IPS DF 19.7 (cell line): ENCODE measurements around the gene PITPNC1.
"Not testable (repeated sequence)": the region's sequence is repeated elsewhere in the genome, so short reads cannot be mapped to it uniquely, and the experiment has no call there.

ENCODE experiments used
- DNase-seq: peaks from one replicate; pipeline ENCODE4 v3.0.0-alpha.2; 2013; ENCODE audit warnings: low read depth, low spot score

The PITPNC1 gene

GRCh38 chr17:67401106-67401505 is 24.0 kb downstream of the PITPNC1 start:
- no peak for DNase-seq

DNA sequence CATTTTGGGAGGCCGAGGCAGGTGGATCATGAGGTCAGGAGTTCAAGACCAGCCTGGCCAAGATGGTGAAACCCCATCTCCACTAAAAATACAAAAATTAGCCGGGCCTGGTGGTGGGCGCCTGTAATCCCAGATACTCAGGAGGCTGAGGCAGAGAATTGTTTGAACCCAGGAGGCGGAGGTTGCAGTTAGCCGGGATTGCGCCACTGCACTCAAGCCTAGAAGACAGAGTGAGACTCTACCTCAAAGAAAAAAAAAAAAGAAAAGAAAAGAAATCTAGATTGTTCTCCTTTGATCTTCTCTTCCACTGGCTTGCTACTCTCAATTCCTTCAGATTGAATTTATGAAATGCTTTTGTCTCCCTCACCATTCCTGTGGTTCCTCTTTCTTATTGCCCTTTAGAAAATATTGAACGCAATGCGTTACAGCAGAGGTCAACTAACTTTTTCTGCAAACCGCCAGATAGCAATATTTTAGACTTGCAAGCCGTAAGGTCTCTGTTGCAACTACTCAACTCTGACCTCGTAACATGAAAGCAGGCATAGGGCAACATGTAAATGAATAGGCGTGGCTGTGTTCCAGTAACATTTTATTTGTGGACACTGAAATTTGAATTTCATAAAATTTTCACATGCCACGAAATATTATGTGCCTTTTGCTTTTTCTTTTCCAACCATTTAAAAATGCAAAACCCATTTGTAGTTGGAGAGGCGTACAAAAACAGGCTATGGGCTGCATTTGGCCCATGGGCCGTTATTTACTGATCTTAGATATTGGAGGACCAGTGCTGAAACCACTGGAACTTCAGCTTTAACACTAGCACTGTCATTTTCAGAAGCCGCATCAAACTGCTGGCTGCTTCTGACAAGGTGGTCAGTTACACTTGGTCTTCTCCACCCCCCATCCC is 24.8 kb downstream of the PITPNC1 start:
- DNase-seq = no peak

DNA sequence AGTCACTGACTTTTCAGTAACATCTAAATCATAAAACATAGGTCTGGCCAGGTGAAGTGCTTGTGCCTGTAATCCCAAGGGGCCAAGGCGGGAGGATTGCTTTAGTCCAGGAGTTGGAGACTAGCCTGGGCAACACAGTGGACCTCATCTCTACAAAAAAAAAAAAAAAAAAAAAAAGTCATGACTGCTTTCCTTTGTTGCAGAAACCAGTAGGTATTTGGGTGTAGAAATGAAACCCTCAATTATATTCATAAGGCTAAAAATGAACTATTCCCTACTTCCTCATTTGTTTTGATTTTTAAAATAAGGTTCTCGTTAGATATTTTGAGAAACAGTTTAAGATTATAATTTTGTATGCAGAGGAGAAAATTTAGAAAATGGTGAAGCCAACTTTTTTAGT is 26.0 kb downstream of the PITPNC1 start:
- no peak for DNase-seq

- DNase-seq = no peak
Measured at GRCh38 chr17:67403483-67403882, 26.4 kb downstream of the PITPNC1 start.

DNA sequence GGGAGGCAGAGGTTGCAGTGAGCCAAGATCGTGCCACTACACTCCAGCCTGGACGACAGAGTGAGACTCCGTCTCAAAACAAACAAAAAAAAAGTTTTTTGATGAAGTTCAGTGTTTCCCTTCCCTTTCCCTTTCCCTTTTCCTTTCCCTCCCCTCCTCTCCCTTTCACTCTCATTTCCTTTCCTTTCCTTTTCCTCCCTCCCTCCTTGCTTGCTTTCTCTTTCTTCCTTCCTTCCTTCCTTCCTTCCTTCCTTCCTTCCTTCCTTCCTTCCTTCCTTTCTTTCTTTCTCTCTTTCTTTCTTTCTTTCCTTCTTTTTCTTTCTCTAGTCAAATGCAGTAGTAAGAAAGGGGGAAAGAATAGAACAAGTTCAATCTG is 31.4 kb downstream of the PITPNC1 start:
- not testable (repeated sequence) for DNase-seq

DNA sequence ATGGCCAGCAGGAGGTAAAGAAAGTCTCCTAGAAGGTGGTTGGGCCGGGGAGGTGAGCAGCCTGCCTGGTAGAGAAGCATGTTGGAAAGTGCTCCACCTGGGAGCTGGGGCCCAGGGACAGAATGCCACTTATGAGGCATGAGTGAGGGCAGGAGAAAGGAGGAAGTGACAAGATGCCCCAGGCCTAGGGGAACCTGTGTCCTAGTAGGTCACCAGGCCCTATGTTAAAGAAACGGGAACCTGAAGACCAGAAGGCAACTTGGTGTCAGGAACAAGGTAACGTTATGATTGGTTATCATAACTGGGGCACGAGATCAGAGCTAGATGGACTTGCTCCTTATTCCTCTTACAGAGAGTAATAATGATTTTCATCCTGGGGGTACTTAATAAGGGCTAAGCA is 34.3 kb downstream of the PITPNC1 start:
- no peak for DNase-seq

- no peak for DNase-seq
Measured at GRCh38 chr17:67412032-67412431, 35.0 kb downstream of the PITPNC1 start.

DNA sequence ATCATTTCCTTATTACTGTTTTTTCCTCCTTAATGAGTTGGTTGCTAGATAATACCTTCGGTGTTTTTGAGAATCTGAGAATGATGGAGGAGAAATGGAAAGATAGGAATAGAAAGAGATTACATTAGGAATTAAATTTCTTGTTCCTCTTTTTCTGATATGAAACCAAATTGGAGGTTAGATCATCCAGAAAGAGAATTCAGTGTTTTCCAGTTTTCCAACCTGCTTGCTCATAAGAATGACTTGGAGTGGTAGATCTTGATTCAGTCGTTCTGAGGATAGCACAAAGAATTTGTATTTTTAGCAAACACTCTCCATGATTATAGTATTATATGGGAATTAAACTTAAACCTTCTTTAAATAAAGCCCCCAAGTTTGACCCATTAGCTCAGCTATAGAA is 35.9 kb downstream of the PITPNC1 start:
- no peak for DNase-seq

DNA sequence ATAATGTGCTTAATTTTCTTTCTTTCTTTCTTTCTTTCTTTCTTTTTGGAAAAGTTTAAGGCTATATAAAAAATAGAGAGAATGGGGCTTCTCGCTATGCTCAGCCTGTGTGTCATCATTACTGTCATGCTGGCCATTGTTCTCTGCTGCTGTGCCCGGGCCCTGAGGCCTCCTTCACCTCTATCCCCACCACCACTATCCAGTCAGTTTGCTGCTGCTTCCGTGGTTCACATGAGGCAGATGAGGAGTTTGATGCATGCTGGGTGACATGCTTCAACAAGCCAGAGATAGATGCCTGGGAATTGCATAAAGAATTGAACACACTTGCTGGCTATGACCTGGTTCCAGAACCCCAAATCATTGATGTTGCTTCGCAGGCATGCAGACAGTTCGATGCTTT is 36.3 kb downstream of the PITPNC1 start:
- no peak for DNase-seq

- no peak for DNase-seq
Measured at GRCh38 chr17:67414130-67414529, 37.0 kb downstream of the PITPNC1 start.

DNA sequence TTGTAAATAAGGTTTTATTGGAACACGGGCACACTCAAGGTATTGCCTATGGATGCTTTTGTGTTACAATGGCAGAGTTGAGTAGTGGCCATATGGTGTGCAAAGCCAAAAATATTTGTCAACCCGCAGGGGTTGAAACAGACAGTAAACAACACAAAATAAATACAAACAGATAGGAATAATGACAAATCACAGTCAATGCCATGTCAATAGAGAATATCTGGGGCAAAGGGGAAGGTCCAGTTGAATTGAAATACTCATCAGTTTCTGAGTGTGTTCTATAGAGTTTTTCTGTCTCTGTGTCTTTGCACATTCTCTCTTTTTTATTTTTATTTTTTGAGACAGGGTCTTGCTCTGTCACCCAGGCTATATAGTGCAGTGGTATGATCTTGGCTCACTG is 37.5 kb downstream of the PITPNC1 start:
- no peak for DNase-seq

DNA sequence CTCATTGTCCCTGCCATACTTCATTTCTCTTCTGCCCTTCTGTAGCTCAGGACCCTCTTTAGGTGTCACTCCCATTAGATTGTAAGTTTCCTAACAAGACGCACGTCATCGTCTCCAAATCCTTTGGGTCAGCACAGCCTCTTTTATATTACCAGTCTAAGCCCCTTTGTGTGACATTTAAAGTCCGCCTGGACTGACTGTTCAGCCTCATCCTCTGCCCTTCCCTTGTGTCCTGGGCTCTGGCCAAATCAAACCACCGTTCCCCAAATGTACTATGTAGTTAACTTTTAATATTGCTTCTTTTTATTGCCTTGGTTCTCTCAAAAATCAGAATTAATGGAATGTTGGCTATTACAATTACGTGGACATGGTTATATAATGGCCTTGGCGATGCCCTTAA is 38.2 kb downstream of the PITPNC1 start:
- no peak for DNase-seq

- DNase-seq = no peak
Measured at GRCh38 chr17:67417507-67417906, 40.4 kb downstream of the PITPNC1 start.

GRCh38 chr17:67420994-67421393 is 43.9 kb downstream of the PITPNC1 start:
- no peak for DNase-seq

DNA sequence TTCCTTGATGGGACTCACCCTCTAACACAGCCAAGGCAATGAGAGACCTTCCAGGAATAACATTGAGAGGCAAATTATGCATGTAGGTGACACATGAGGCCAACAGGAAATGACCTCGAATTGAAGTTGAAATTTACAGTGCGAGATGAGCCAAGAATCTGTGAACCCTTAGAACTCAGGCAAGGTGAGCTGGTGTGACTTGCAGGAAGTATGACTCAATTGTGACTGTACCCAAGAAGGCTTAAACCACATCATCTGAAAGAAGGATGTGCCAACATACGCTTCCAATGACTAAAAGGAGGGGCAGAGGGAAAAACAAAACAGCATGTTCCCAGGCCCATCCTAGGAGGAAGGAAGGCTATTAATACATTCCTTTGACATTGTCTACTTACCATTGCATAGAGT is 44.8 kb downstream of the PITPNC1 start:
- peak; percentile 23 for DNase-seq

- not testable (repeated sequence) for DNase-seq
Measured at GRCh38 chr17:67422296-67422695, 45.2 kb downstream of the PITPNC1 start.

DNA sequence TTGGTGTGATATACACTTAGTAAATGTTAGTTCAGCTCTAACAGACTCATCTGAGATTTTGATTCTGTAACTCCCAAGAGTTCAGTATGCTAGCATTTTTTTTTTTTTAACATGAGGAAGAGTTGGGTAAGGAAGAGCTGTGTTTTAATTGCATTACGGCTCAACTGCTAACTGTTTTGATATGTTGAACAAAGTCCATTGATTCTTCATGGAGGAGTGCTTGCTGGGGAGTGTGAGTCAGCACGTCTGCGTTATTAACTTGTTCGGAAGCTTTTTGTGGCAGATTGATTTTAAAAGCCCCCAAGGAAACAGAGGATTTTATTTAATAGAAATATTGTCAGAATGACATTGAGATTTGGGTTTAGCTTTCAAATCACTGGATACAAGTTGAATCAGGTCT is 45.8 kb downstream of the PITPNC1 start:
- DNase-seq = no peak

- no peak for DNase-seq
Measured at GRCh38 chr17:67425571-67426160, 48.6 kb downstream of the PITPNC1 start.

- DNase-seq = no peak
Measured at GRCh38 chr17:67427424-67427823, 50.3 kb downstream of the PITPNC1 start.

DNA sequence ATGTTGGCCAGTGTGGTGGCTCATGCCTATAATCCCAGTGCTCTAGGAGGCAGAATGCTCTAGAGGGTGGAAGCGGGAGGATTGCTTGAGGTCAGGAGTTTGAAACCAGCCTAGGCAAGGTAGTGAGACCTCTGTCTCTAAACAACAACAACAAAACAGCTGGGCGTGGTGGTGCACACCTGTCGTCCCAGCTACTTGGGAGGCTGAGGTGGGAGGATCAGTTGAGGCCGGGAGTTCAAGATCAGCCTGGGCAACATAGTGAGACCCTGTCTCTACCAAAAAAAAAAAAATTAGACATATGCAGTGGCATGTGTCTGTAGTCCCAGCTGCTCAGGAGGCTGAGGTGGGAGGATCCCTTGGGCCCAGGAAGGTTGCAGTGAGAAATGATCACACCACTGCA is 53.4 kb downstream of the PITPNC1 start:
- DNase-seq = not testable (repeated sequence)

DNA sequence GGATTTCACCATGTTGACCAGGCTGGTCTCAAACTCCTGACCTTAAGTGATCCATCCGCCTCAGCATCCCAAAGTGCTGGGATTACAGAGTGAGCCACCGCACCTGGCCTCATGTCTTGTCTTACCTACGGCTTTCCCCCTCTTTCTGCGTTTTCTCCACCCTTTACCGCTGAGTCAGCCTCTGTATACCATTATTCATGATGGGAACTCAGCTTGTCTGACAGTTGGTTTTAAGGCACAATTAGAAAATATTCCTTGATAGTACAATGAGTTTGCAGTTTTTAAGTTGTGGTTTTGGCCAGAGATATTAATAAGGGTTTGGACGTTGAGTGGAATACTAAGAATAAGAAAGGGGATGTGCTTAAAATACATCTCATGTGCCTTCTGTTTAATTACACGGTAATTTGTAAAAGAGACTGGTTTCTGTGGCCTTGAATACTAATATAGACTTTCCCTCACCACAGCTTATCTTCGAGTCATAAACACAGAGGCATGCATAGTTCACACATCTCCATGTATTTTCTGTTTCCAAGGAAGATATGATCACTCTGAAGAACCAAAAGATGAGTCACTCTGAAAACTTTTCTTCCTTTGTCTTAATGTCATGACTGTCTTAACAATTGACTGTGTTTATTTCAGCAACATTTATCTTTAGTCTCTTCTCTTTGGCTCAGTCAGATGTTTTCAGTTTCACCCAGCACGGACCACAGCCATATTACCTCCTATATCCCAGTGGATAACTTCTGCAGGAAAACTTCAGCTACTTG is 54.4 kb downstream of the PITPNC1 start:
- no peak for DNase-seq

- no peak for DNase-seq
Measured at GRCh38 chr17:67433248-67433924, 56.3 kb downstream of the PITPNC1 start.
